HCT116 (cell line): ENCODE data around the gene GOLM1. TPM values are rescaled to one million over a fixed set of nuclear protein-coding genes. Genes with fewer than 3 reads are reported as not detected.

Experiments used
- ATAC-seq: fragments of 200-7000 bp; cut with Tn5 transposase; 2 replicates; pipeline ENCODE4 v1.9.1; 2020; ENCODE audit warnings: mild to moderate bottlenecking, moderate library complexity
- BruUV-seq: library from RNA; stranded (reverse); fragments of 400-500 nt; replicated peaks from 2 replicates; lab custom pipeline; 2021; lab: Mats Ljungman, UMichigan
- CTCF ChIA-PET: fragments of 300-600 bp; sonication (Branson Sonifier 250); formaldehyde crosslinking; loops from one replicate; lab custom pipeline; 2021; ENCODE audit warnings: antibody characterized with exemption; lab: Charles Lee
- POLR2A ChIA-PET: fragments of 300-600, 350-600 bp; sonication (Branson Sonifier 250); formaldehyde crosslinking; loops from one replicate; lab custom pipeline; 2021; ENCODE audit warnings: antibody characterized with exemption; lab: Charles Lee
- RAD21 ChIA-PET, 2 experiments: fragments of 300-600 bp; sonication (Branson Sonifier 250); formaldehyde crosslinking; loops; one replicate each; lab custom pipeline; 2023; ENCODE audit warnings: low total read pairs in 2 of 2; ENCODE audit not compliant: uncharacterized antibody in 2 of 2, unreplicated experiment in 2 of 2, low non-redundant PET in 1 of 2; lab: Charles Lee
- DNase-seq: peaks from one replicate; pipeline ENCODE4 v3.0.0-alpha.2; 2010; ENCODE audit warnings: low read depth, low spot score
- H2AFZ ChIP-seq: fragments of 200-600 bp; shearing (Covaris generic), sonication (generic); 2 replicates; pipeline ENCODE4 v1.6.1; 2017; ENCODE audit warnings: low read depth, mixed run types, mixed read lengths, antibody characterized with exemption, low read length; ENCODE audit not compliant: poor library complexity, severe bottlenecking
- H3K27ac ChIP-seq: 2 replicates; pipeline ENCODE4 v1.5.1; 2012; ENCODE audit warnings: low read depth, low read length
- H3K27me3 ChIP-seq: fragments of 200-600 bp; sonication (generic); 2 replicates; pipeline ENCODE4 v1.6.1; 2016; ENCODE audit warnings: mixed run types, low read length, mixed read lengths; ENCODE audit not compliant: insufficient read depth
- H3K36me3 ChIP-seq, 2 experiments: fragments of 200-500 bp in 1 of 2; fragments of 200-600 bp in 1 of 2; sonication (Bioruptor generic) in 1 of 2; sonication (generic) in 1 of 2; 2 replicates each; pipeline versions ENCODE4 v1.5.1 to v1.6.1; 2014 to 2016; ENCODE audit warnings: low read length in 2 of 2, inconsistent platforms in 1 of 2, mixed read lengths in 1 of 2, mixed run types in 1 of 2; ENCODE audit not compliant: insufficient read depth in 2 of 2, control insufficient read depth in 1 of 2
- H3K4me1 ChIP-seq, 2 experiments: fragments of 200-600 bp in 1 of 2; sonication (generic) in 1 of 2; 2 replicates each; pipeline versions ENCODE4 v1.5.1 to v1.6.1; 2012 to 2017; ENCODE audit warnings: low read length in 2 of 2, inconsistent platforms in 1 of 2, mild to moderate bottlenecking in 1 of 2, mixed read lengths in 1 of 2, mixed run types in 1 of 2, moderate library complexity in 1 of 2; ENCODE audit not compliant: insufficient read depth in 2 of 2, control insufficient read depth in 1 of 2
- H3K4me2 ChIP-seq: fragments of 200-600 bp; sonication (generic); 2 replicates; pipeline ENCODE4 v1.6.1; 2017; ENCODE audit warnings: mixed run types, low read length, mixed read lengths
- H3K4me3 ChIP-seq, 2 experiments: fragments of 200-600 bp in 1 of 2; sonication (generic) in 1 of 2; replicated peaks in 1 of 2; 2 replicates each; pipeline ENCODE4 v1.5.1; 2011 to 2016; ENCODE audit warnings: low read length in 2 of 2, control low read depth in 1 of 2, low read depth in 1 of 2, mild to moderate bottlenecking in 1 of 2, mixed read lengths in 1 of 2, mixed run types in 1 of 2
- H3K79me2 ChIP-seq: fragments of 200-600 bp; sonication (generic); 2 replicates; pipeline ENCODE4 v1.6.1; 2017; ENCODE audit warnings: mild to moderate bottlenecking, mixed run types, low read length, moderate library complexity, mixed read lengths; ENCODE audit not compliant: insufficient read depth
- H3K9ac ChIP-seq: fragments of 200-600 bp; sonication (generic); 2 replicates; pipeline ENCODE4 v1.6.1; 2016; ENCODE audit warnings: low read length, mixed read lengths
- H3K9me2 ChIP-seq: fragments of 200-600 bp; sonication (generic), shearing (Covaris generic); 2 replicates; pipeline ENCODE4 v1.6.1; 2017; ENCODE audit warnings: mixed run types, mild to moderate bottlenecking, moderate library complexity; ENCODE audit not compliant: insufficient read depth
- H3K9me3 ChIP-seq, 2 experiments: fragments of 200-500 bp in 1 of 2; fragments of 200-600 bp in 1 of 2; sonication (Bioruptor generic) in 1 of 2; sonication (generic) in 1 of 2; 2 replicates each; pipeline ENCODE4 v1.6.1; 2014 to 2017; ENCODE audit warnings: low read length in 2 of 2, mixed read lengths in 2 of 2, inconsistent platforms in 1 of 2, low read depth in 1 of 2, mild to moderate bottlenecking in 1 of 2, mixed run types in 1 of 2, moderate library complexity in 1 of 2; ENCODE audit not compliant: control insufficient read depth in 1 of 2, insufficient read depth in 1 of 2
- H4K20me1 ChIP-seq: fragments of 200-600 bp; sonication (generic), shearing (Covaris generic); 2 replicates; pipeline ENCODE4 v1.6.1; 2017; ENCODE audit warnings: mixed run types, mild to moderate bottlenecking, moderate library complexity; ENCODE audit not compliant: insufficient read depth
- CBX3 ChIP-seq: IDR thresholded peaks from 2 replicates; pipeline ENCODE4 v1.6.1; 2012; ENCODE audit warnings: low read depth
- CEBPB ChIP-seq: IDR thresholded peaks from 2 replicates; pipeline ENCODE4 v1.6.1; 2012; ENCODE audit warnings: low read depth
- CTCF ChIP-seq, 3 experiments: fragments of 200-600 bp in 1 of 3; sonication (generic) in 1 of 3; IDR thresholded peaks in 2 of 3; conservative IDR thresholded peaks in 1 of 3; 2 replicates each; pipeline ENCODE4 v1.5.1; 2012 to 2017; ENCODE audit warnings: low read depth in 2 of 3, low read length in 2 of 3, antibody characterized with exemption in 1 of 3, borderline replicate concordance in 1 of 3, control low read depth in 1 of 3, mild to moderate bottlenecking in 1 of 3, mixed read lengths in 1 of 3, mixed run types in 1 of 3, moderate library complexity in 1 of 3; ENCODE audit not compliant: insufficient read depth in 1 of 3
- EZH2 ChIP-seq: fragments of 200-600 bp; sonication (generic); IDR thresholded peaks from 2 replicates; pipeline ENCODE4 v1.6.1; 2017; ENCODE audit warnings: antibody characterized with exemption, mixed run types
- FOSL1 ChIP-seq: IDR thresholded peaks from 2 replicates; pipeline ENCODE4 v1.6.1; 2012; ENCODE audit warnings: low read depth
- JUND ChIP-seq: IDR thresholded peaks from 2 replicates; pipeline ENCODE4 v1.6.1; 2012
- MAX ChIP-seq: IDR thresholded peaks from 2 replicates; pipeline ENCODE4 v1.6.1; 2012
- POLR2AphosphoS5 ChIP-seq: IDR thresholded peaks from 2 replicates; pipeline ENCODE4 v1.6.1; 2011; ENCODE audit warnings: mild to moderate bottlenecking, low read depth, low read length, moderate library complexity
- RAD21 ChIP-seq: IDR thresholded peaks from 2 replicates; pipeline ENCODE4 v1.6.1; 2012; ENCODE audit warnings: low read depth, mild to moderate bottlenecking
- REST ChIP-seq: IDR thresholded peaks from 2 replicates; pipeline ENCODE4 v1.6.1; 2012; ENCODE audit warnings: low read depth
- SIN3A ChIP-seq: IDR thresholded peaks from 2 replicates; pipeline ENCODE4 v1.6.1; 2012; ENCODE audit warnings: low read depth
- SP1 ChIP-seq: IDR thresholded peaks from 2 replicates; pipeline ENCODE4 v1.6.1; 2012; ENCODE audit warnings: low read depth
- SRF ChIP-seq: IDR thresholded peaks from 2 replicates; pipeline ENCODE4 v1.6.1; 2012; ENCODE audit warnings: low read depth
- TCF7L2 ChIP-seq: IDR thresholded peaks from 2 replicates; pipeline ENCODE4 v1.7.0; 2011; ENCODE audit warnings: borderline replicate concordance, inconsistent platforms; ENCODE audit not compliant: insufficient read depth, insufficient read length; ENCODE audit errors: extremely low read depth
- YY1 ChIP-seq: IDR thresholded peaks from 2 replicates; pipeline ENCODE4 v1.6.1; 2011; ENCODE audit warnings: low read length, low read depth, moderate library complexity, mild to moderate bottlenecking; ENCODE audit not compliant: insufficient replicate concordance; ENCODE audit errors: extremely low read depth
- ZNF274 ChIP-seq: fragments of 200-500 bp; sonication (Bioruptor generic); IDR thresholded peaks from 2 replicates; pipeline ENCODE4 v1.6.1; 2014; ENCODE audit warnings: mild to moderate bottlenecking, low read depth, low read length, inconsistent platforms
- intact Hi-C: fragments of 100-400 bp; cut with micrococcal nuclease; formaldehyde crosslinking; loops from 2 replicates; pipeline ENCODE4 v1.10.0; 2022
- total RNA-seq: library from RNA; stranded (reverse); gene quantifications from one replicate; pipeline ENCODE4 v1.2.1, GENCODE V29; 2021; ENCODE audit not compliant: unreplicated experiment

The GOLM1 gene
- total RNA-seq, 1 experiment from 2014 or later = 69.8 TPM

- no peak overlapping the region for H2AFZ ChIP-seq
- H3K9me2 ChIP-seq = no peaks in the 10 kb centered on the region
- no peaks in the 10 kb centered on the region for H4K20me1 ChIP-seq
- no peaks in the 10 kb centered on the region for H3K4me1 ChIP-seq
- H3K4me2 ChIP-seq = no peak overlapping the region
- H3K79me2 ChIP-seq = no peaks in the 10 kb centered on the region; the same call in 1 of the 2 replicates
- 0 out of 4 replicates have a peak, but pooled peaks cover 0 to 2% of the 10 kb centered on the region in 2 experiments for H3K36me3 ChIP-seq
- intact Hi-C loops = no loop called here
- TF ChIP-seq TCF7L2 (no peak), MAX (no peak), REST (no peak), SP1 (no peak), CEBPB (no peak), CBX3 (no peak), YY1 (no peak), EZH2 (no peak), SRF (no peak), ZNF274 (no peak), RAD21 (no peak), POLR2AphosphoS5 (no peak), FOSL1 (no peak), SIN3A (no peak), JUND (no peak), CTCF (IDR thresholded peaks at IDR 0.05 in 2 of 3, conservative IDR thresholded peaks at IDR 0.05 in 1 of 3; ENCODE audit: borderline replicate concordance in 1 of 3, insufficient read depth in 1 of 3, low read depth in 2 of 3, low read length in 2 of 3) (no peak)
- no peak overlapping the region for H3K9ac ChIP-seq
- H3K9me3 ChIP-seq = no peaks in the 10 kb centered on the region
- ChIA-PET RAD21 (no interaction called here), CTCF (no interaction called here), POLR2A (no interaction called here)
- DNase-seq (no peak), ATAC-seq (no peak)
- no peak overlapping the region for H3K4me3 ChIP-seq
- no peaks in the 10 kb centered on the region for H3K27me3 ChIP-seq
- no peak overlapping the region for H3K27ac ChIP-seq
- no TSS peak for BruUV-seq
These were observed 58.0 kb downstream of the GOLM1 start for GRCh38 chr9:86041311-86041741.
